Activated T-cell treated with anti-CD3 and anti-CD28 coated beads, Interleukin-2, amount 50 U/mL, for 48 hours (primary cell): ENCODE measurements around the gene VWA5A.

ENCODE experiments used
- DNase-seq, 2 experiments: peaks; one replicate each; pipeline ENCODE4 v3.0.0-alpha.2; 2020

VWA5A gene

DNA sequence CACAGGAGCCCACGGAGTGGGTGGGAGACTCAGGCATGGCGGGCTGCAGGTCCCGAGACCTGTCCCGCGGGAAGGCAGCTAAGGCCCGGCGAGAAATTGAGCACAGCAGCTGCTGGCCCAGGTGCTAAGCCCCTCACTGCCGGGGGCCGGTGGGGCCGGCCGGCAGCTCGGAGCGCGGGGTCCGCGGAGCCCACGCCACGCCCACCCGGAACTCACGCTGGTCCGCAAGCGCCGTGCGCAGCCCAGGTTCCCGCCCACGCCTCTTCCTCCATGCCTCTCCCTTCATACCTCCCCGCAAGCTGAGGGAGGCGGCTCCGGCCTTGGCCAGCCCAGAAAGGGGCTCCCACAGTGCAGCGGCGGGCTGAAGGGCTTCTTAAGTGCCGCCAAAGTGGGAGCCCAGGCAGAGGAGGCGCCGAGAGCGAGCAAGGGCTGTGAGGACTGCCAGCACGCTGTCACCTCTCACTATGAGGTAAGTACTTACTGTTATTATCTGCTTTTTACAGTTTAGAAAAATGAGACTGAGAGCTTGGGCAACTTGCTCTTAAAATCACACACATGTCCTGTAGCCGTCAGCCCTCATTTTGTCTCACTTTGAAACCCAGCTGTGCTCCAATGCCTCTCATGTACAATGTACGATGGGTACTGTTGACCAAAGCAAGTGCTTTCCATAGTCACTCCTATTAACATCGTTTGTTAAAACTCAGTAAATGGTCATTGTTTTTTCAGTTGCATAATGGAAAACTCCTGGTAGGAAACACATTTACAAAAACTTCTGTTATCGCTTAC lies 55.7 kb downstream of the VWA5A start:
- DNase-seq, result no peak

DNA sequence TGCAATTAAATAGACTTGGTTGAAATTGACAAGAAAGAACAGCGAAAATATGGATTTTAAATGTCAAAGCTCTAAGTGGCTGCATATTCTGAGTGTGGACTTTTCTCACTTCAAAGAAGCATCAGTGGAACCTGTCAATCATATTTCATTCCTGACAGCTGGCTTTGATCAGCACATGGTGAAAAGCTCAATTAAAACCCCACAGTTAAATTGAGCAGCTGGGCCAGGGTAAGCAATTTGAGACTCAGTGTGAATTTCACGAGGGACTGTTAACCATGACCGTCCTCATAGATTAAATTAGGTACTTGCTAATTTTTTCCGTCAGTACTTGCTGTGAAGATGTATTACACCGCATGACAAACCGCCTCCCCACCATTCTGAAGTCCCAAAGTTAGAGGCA lies 56.9 kb downstream of the VWA5A start:
- DNase-seq, result no peak

DNA sequence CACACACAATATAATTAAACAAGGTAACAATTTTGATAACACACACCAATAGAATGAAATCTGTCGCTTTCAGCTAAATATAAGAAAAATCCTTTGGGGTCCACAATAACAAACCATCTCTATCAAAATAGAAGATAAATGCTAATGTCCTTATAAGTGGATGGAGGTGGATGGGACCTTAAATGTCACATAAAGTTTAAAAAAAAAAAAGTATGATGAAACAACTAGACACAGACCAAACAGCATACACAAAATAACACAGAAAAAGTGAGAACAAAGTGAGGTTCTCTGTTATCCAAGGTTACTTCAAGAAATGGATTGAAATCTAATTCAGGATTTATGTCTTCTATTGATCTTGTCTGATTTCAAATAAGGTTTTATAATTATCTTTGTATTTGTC lies 57.3 kb downstream of the VWA5A start:
- DNase-seq, result no peak

DNA sequence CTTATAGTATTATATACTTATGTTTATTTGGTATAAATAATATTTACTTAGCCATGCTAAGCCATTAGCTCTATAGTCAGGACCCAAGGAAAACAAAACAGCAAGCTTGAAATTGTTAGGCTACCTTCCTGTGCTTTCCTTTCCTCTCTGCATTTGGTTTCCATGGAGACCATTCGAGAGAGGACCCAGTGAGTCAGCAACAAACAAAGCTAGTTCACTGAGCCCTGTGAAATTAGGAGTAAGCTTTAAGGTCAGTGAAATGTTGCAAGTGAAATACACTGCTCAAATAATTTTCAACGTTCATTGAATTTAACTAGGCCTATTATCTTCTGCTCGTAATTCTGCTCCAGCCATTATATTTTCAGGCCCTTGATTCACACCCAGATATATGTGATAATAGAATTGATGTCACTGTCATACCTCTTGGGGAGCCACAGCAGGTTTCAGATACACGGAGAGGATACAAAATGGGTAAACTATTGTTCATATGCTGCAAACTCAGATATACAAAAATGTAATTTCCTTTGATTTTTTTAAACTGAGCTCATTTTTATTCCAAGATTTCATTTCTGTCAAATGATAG lies 58.8 kb downstream of the VWA5A start:
- no peak for DNase-seq

DNA sequence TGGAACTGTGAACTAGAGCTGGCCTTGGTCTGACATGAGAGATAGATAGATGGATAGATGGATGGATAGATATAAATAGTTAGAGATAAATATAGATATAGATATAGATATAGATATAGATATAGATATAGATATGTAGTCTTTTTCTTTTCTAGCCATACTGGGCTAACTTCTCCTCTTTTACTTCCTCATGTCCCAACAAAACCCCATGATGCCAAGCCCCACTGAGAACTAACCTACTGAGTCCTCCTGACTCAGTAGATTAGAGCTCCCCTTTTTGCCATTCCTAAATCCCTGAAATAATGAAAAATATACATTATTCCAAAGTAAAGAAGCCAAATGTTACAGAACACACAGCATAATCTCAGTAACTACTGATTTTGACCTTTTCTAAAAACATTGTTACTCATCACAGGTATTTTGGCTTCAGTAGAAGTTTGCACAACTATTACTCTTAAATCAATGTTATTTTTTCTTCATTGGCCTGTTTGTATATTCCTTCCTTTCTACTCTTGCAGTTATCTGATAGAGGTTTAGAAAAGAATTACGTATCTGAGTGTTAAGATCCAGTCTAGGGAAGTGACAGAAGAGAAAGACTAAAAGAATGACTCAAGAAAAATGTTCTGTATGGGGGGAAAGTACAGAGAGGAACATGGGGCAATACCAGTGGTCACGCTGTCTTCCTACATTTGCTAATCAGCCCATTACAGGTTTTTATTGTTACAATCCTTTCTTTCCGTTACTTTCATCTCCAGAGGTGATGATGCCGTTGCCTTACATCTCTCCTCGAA lies 61.9 kb downstream of the VWA5A start:
- no peak for DNase-seq

DNA sequence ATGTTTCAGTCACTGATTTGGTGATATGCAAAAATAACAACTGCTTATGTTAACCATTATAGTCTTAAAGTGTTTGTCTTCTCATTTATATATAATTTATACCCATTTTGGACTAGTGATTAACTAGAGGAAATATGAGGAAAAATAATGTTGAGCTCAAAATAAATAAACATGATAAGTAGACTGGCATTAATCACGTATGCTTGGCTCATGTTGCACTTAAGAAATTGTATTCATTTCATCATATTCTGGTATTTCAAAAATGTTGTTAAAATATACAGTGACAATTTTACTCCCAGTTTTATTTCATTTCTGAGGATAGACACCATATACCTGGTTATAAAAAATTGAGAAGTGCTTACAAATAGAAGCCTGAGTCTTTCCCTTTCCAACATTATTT lies 64.1 kb downstream of the VWA5A start:
- DNase-seq, result no peak

DNA sequence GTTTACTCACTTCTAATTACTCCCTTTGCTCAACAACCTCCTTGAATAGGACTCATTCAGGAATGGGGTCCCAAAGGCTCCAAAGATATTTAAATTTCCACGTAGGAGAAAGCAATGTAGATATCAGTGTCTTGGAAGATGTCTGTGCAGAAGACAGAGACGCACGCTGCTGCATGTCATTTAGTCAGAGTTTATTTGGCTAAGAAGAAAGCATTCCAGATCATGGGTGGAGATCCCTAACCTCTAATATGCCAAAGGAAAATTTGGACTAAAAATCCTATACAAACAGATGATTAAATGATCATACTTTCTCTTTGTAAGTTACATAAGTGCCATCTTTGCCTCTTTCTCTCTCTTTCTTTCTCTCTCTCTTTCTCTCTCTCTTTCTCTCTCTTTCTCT lies 67.8 kb downstream of the VWA5A start, which contains the start of gene OR10D3:
Gene OR10D3, plus strand, starts transcription at position 278 of the 400 bp plus-strand sequence. CDS start 1,925 bp downstream, outside the sequence.
- no peak for DNase-seq

DNA sequence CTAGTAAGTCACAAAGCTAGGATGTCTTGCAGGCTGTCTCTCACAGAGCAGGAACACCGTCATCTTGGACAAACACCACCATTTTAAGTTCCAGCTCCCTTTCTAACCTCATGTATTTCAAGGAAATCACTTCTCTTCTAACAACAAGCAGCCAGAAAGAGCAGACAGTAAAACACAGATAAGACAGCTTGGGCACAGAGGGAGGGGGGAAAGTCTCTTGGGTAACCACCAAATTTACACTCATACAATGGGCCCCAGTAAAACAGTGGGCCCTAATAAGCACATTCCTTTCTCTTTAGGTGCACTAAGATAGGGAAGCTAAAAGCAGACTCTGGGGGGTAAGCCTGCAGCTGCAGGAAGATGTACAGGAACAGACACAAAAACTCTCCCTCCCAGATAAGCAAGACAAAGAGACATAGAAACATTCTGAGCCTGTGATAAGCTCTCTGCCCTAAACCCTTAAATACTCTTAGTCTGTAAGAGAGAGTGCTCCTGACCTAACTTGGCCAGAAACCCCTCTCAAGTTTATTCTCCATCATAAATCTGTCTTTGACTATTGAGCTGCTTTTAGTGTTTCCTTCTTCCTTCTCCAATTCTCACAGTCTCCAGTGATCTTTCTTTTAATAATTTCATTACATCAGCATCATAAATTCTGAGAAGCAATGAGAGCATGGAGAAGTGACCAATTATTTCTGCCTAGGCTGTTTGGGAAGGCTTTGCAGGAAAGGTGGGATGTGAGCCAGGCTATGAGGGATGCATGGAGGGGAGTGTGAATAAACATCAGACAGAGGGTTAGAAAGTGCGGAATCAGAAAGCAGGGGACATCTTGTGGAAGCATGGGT lies 75.3 kb downstream of the VWA5A start:
- DNase-seq, result no peak

DNA sequence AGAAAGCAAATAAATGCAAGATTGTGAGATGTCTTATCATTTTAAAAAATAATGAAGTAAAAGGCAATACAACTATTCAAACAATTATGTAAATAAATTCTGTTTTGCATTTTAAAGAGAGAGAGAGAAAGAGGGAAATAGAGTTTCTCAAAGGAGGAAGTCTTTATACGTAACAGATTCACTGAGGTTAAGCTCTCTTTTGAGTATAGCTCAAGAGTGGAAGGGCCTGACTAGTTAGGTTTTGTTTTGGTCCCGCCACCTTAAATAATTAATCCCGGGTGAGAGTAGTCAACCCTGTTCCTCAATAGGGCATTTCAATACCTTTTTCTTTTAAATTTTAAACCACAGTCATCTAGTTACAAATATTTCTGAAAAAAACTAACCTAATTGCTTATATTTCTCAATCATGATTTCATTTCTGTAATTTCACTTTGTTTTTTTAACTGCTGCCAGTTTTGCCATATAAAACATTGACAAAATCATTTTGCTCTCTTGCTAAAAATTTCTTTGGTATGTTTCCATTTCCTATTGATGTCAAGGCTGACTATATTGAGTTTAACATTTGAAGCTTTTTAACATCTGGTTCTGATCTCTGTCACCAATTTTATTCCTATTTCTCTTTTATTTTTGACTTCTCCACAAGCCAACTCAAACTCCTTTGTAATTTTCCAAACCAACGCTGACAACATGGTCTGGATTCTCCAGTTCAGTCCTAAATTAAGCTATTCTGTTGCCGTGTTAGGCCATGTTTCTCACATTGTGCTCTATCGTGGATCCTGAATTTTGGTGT lies 78.2 kb downstream of the VWA5A start:
- DNase-seq, result no peak

DNA sequence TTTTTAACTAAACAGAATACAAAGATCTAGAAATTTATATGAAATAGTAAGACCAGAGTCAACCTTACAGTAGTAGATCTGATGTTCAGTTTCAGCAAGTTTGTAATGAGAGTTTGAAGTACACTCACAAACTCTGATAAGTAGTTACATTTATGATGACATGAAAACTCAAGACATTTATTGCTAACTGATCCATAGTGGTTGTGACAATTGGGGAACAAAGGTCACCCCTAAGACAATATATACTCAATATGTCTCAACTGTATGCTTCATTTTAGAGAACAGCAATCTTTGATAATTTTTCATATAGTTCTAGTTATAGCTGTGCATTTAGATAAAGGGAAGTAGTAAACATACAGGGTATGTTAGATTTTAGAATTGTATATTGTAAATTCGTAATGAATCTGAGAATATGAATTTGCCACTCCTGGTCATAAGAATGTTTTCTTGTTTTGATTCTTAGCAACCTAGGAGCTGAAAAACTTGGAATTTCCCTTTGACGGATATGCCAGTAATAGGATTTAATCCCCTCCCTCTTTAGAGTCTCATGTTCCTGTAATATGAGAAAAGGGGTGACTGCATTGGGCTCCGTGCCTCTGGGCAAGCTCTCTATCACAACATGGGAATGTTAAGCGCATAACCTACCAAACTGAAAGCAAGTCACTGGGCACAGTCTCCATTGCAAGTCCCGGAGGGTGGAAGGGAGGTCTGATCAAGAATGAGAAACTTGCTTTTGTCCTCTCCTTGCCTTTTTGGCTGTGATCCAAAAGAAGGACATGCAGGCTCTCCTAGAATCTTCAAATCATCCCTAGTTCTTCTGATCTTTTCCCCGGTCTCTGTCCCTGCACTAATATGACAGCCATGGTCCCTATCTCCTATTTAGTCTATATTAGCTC lies 79.3 kb downstream of the VWA5A start:
- no peak for DNase-seq

DNA sequence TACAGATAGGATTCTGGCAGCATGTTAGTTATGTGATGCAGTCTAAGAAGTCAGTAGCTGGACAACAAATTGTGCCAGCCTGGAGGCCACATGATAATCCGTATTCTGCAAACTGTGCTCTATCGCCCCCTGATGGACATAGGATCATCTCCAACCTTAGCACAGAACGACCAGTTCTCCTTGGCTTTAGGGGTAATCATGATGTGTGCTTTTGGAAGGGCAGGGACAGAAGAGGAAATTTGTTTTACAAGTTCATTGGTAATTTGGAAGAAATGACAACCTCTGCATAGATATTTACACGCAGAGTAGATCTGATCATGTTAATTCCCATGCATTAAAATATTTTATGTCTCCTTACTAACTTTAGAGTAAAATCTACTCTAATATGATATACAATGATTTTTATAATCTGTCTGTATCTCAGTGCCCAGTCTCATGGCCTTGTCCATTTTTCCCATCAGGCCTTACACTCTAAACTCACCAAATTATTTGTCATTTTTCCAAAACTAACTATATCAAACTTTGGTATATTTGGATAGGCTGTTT lies 80.0 kb downstream of the VWA5A start:
- DNase-seq, result peak; percentile 45 to 55
